DMS79 (cell line): ENCODE results near the gene SPAG8.
A peak's percentile ranks its signal among the peaks of the same experiment; 100 is the strongest.

ENCODE experiments used
- DNase-seq: peaks from one replicate; lab custom pipeline; 2025; lab: John Stamatoyannopoulos, UW

SPAG8 gene, protein sequence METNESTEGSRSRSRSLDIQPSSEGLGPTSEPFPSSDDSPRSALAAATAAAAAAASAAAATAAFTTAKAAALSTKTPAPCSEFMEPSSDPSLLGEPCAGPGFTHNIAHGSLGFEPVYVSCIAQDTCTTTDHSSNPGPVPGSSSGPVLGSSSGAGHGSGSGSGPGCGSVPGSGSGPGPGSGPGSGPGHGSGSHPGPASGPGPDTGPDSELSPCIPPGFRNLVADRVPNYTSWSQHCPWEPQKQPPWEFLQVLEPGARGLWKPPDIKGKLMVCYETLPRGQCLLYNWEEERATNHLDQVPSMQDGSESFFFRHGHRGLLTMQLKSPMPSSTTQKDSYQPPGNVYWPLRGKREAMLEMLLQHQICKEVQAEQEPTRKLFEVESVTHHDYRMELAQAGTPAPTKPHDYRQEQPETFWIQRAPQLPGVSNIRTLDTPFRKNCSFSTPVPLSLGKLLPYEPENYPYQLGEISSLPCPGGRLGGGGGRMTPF

GRCh38 chr9:35812025-35812602, at the start of gene SPAG8:
TSS of gene SPAG8 (minus strand) at chr9:35812262. CDS start at chr9:35812147, 115 bp downstream.
- DNase-seq: peak; percentile 99

DNA sequence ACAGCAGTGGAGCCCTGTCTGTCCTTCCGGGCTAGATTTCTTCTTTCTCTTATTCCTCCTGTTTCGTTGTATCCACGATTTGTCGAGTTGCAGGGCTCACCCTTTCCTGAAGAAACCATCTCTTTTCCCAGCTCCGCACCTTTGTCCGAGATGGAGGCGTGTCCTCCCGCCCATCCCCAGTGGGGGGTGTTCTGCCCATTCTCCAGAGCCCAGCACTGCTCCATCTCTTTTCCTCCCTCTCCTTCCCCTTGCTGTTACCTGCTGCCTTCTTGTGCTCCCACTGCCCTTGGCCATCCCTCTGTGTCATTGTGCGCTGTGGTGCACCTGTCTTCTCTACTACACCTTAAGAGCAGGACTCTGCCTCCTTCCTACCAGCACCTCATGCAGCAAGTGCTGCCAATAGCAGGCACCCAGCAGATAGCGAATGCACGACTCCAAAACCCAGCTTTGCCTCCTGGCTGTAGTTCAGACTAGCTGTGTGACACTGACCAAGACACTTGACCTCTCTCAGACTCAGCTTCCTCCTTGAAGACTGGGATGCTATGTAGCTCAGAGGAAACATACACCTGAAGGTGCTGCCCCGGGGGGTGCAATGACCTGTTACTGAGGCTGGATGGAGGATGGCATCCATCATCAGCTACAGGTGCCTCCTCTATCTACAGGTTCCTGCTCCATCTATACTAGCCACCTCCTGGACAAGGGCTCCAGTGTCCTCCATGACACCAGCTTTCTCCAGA, 49.3 kb upstream of the SPAG8 start:
- no peak for DNase-seq

- no peak for DNase-seq
Observed at GRCh38 chr9:35859990-35860339, 47.9 kb upstream of the SPAG8 start.

GRCh38 chr9:35859310-35859989, 47.4 kb upstream of the SPAG8 start:
- no peak for DNase-seq

- no peak for DNase-seq
Observed at GRCh38 chr9:35858458-35858857, 46.4 kb upstream of the SPAG8 start.

DNA sequence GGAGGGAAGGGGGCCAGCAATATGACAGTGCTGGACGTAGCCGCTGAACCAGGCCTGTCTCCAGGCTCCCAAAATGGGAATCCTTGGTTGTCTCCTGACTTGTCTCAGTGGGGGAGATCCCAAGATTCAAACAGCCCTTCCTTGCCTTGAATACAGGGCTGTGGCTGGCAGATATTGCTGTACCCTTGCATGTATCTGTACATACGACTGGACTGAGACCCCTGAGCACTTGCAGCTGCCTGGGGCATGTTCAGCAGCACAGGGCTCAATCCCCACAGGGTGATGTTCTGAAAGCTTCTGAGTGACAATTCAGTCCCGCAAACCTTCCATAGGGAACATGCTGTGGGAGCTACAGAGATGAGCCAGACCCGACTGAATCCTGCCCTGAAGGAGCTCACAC, 44.8 kb upstream of the SPAG8 start:
- DNase-seq: no peak

GRCh38 chr9:35856206-35856605, 44.1 kb upstream of the SPAG8 start:
- DNase-seq: no peak

DNA sequence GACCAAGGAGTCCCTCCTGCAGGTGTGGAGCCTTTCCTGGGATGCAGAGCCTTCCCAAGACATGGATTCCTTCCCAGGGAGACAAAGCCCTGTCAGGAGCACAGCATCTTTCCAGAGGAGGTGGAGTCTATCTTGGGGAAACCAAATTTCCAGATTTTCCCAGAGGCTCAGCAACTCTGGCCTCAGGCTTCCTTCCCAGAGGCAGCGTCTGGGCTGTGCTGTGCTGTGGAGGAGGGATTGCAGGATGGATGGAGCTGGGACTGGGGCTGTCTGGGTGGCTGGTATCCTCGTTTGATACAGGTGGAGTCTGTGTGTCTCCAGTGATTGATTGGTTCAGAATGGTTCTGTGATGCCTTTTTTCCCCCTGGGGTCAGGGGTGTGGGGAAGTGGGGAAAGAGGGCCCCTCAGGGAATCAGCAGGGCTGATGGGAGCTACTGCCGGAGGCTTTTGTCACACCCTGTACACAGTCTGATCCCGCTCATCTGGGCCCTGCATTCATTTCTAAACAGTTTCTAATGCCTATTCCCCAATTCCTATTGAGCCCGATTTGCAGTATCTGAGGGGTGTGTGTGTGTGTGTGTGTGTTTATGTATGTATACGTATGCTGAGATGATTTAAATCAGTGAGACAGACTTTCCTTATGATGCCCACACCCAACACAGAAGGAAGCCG, 42.2 kb upstream of the SPAG8 start:
- DNase-seq: no peak

DNA sequence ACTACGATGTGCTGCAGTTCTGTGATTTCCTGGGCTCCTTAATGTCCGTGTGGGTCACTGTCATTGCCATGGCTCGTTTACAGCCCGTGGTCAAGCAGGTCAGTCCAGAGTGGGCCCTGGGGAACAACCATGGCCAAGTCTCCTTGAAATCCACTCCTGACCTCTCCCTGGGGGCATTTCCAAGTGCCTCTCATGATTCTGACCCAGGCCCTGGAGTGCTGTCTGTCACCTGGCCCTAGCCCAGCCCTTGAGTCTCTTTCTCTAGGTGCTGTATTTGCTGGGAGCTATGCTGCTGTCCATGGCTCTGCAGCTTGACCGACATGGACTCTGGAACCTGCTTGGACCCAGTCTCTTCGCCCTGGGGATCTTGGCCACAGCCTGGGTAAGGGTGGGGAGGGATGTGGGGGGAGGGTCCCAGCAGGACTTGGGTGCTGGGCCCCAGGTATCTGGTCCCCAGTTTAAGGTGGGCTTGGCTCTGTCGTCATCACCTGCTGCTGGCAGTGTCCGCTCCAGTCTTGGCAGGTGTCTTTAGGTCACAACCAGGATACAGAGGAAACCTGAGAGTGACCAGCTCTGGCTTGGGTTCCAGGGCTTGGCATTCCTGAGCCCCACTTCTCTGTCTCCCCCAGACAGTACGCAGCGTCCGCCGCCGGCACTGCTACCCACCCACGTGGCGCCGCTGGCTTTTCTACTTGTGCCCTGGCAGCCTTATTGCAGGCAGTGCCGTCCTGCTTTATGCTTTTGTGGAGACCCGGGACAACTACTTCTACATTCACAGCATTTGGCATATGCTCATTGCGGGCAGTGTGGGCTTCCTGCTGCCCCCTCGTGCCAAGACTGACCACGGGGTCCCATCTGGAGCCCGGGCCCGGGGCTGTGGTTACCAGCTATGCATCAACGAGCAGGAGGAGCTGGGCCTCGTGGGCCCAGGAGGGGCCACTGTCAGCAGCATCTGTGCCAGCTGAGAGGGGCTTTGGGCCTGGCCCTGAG, 41.1 kb upstream of the SPAG8 start:
- DNase-seq: no peak

DNA sequence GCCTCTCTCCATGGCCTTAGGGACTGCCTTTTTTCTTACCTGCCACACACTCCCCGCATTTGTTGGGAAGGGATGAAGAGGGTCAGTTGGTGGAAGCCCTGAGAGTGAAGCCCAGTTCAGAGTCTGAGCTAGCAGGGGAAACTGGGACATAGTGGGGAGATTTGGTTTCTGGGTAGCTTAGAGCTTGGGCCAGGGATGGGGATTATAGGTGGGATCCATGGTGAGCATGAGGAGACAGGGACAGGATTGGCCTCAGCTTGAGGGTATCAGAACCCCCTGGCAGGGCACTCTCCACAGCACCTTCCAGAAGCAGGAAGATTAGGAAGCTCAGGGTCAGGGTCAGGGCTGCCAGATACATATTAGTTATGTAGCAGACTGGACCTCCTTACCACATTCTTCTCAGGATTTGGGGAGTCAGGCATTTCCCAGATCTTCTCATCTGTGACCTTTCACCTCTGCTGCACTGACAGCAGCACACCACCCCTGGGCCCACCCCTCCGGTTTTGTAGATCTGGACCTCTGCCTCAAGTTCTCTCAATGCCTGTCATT, 40.3 kb upstream of the SPAG8 start:
- no peak for DNase-seq

DNA sequence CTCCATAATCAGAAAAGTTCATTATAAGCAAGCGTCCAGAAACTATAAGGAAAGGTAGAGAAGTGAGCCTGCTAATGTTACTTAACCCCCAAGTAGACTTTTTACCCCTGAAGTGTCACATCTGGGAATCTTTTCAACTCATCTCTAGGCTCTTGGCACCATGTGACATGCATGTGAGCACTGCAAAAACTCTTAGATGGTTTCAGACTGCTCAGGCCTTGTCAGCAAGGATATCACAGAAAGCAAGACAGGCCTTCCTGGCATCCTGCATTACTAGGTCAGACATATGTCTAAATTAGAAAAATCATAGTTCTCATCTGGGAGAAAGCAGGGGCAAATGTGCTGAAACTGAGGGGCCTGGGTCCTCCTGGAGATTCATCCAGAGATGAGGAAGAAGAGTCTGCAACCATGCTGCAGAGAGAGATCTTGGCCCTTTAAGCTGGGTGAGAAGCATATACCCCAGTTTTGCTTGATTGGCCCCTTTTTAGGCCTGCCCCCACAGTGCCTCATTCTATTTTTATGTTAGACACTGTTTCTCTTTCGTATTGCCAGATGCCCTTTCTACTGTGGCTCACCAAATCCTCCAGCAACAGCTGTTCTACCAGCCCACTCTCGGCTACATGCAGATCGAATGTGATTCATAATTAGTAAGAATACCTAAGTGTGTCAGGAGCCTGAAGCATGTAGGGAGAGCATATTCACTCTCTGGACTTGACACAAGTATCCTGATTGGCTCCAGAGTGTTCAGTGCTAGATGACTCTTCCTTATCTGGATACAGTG, 35.9 kb upstream of the SPAG8 start:
- no peak for DNase-seq

DNA sequence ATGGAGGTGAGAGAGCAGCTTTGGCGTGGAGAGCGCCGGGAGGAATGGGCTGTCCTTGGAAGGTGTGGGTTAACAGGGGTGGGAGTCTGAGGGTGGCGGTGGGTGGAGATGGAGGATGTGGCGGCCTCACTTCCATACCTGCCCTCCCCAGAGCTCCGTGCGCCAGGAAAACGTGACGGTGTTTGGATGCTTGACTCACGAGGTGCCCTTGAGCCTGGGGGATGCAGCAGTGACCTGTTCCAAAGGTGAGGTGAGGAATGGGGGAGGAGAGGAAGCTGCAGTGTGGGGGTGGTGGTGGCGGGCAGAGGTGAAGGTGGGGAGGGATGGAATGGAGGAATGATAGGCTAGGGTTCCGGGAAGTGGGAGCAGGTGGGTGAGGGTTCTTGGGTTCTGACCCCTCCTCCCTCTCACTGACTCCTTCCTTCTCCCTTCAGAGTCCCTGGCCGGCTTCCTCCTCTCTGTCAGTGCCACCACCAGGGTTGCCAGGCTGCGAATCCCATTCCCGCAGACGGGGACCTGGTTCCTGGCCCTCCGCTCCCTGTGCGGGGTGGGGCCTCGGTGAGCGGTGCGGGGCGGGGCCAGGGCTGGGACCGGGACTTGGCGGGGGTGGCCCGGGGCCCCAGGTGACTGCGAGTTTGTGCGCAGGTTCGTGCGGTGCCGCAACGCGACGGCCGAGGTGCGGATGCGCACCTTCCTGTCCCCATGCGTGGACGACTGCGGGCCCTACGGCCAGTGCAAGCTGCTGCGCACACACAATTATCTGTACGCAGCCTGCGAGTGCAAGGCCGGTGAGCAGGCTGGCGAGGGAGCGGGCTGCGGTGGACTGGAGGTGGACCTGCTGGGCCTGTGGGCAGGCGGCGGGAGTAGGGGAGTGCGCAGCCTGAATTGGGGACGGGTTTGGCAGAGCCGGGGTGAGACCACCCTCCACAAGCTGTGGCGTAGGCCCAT, 34.0 kb upstream of the SPAG8 start:
- no peak for DNase-seq

DNA sequence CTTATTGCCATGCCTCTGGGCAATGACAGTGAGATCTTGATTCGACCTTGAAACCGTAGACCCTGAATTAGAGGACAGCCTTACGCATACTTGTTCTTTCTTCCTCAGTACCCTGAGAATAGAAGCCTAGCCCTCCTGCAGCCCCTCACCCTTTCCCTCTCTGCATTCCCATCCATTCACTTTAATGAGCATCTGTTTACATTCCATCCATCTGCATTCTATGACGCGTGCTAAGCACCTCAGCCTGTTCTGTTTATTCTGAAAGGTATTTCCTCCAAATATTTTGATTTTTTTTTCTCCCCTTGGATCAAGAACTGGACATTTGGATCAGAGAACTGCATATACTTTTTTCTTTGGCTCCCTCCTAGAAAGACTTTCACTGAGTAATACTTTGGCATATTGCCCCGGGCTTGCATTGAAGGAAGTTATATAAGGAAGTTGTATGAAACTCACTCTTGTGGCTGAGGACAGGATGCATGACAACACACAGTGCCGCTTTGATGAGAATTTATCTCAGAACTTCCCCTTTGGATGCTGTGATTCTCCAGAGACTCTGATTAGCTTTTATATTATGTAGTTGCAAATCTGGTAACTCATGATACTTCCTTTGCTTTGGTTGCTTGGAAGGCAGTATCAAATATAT, 32.7 kb upstream of the SPAG8 start:
- DNase-seq: no peak

DNA sequence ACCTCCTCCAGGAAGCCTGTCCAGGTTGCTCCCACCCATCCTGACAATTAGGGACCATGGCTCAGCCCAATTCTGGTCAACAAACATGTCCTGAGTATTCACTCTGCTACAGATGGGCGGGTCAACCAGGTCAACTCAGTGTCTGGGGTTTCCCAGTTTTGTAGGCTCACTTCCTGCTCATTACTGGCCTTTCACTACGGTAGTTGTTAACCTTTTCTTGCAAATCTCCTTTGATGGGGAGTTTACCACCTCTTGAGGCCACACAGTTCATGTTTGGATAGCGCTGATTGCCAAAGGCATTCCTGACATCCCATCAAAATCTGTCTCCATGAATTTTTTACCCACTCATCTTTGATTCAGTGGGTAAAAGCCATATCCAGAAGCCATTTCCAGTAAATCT, 30.7 kb upstream of the SPAG8 start:
- no peak for DNase-seq

GRCh38 chr9:35842020-35842745, 30.1 kb upstream of the SPAG8 start:
- no peak for DNase-seq

DNA sequence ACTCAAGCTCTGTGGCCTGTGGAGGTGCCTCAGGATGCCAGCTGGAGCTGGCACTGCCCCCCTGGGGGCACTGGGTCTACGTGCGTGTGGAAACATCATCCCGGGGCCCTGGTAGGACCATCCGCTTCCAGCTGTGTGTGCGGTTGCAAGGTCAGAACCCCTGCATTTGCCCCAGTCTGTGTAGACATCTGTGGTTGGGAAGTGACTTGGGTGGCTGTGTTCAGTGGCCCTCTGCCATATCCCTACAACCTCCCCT, 29.5 kb upstream of the SPAG8 start:
- no peak for DNase-seq

GRCh38 chr9:35840881-35841644, 29.0 kb upstream of the SPAG8 start:
- DNase-seq: no peak
